ENCODE results near the gene SLC10A1.

- TF ChIP-seq CTCF (conservative IDR thresholded peaks at IDR 0.05; ENCODE audit: low read depth, low read length) = no peak
- TF ChIP-seq EZH2 (IDR thresholded peaks at IDR 0.05; ENCODE audit: borderline replicate concordance, low read depth, low read length, poor library complexity, severe bottlenecking) = no peak
These were observed 7.9 kb downstream of the SLC10A1 start for GRCh38 chr14:69789118-69789640.

All from A673 (cell line).